ENCODE measurements around the gene ERG.

ERG gene

DNA sequence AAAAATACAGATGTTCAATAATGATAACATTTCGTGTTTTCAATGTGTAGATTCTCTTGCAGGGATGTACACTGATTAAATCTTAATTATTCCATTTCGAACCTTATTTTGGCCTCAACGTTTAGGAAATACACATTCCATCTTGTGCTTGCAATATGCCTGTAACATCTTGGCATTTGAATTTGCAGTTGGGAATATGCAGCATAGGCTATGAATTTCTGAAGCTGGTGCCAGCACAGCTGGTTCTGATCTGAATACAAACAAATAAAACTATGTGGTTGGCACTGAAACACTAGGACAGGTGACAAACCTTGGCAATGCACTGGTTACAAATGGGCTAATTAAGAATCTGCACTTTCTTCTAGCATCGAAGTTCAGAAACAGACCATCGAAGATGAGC is 108.4 kb downstream of the ERG start:
- no peak for DNase-seq (ENCODE audit: low spot score)

DNA sequence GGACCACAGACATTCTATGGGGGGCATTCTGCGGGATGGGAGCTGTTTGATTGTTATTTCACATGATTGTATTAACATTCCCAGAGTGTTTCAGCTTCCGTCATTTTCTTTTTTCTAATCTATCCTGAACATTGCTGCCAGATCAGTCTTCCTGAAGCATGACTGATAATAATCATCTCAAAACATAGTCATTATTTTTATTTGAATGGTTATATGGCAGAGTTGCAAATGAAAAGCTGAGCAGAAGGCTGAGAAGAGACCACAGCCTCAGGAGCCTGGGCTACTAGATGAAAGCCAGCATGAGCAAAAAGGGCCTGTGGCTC is 109.0 kb downstream of the ERG start:
- DNase-seq (ENCODE audit: low spot score), result no peak

GRCh38 chr21:38388647-38389353 is 109.5 kb downstream of the ERG start:
- no peak for DNase-seq (ENCODE audit: low spot score)

GRCh38 chr21:38388203-38388602 is 110.1 kb downstream of the ERG start:
- DNase-seq (ENCODE audit: low spot score), result no peak

DNA sequence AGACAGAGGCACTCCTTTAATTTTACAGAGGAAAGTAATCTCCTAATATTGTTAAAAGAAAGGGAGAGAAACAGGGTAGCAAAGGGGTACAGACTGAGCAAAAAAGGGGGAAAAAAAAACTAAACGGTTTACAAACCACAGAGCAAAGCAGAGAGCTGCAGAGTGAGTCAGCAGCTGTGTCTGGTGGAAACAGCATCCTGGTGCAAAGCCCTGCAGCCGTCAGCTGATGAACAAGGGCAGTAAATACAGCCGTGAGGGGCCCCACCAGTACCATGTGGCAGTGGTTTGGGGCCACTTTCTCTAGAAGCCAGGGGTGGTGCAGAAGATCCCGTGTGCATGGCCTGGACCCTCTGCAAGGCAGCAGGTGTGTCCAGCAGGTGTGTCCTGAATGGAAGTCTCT is 111.3 kb downstream of the ERG start:
- DNase-seq (ENCODE audit: low spot score), result no peak

GRCh38 chr21:38385427-38386175 is 112.7 kb downstream of the ERG start:
- DNase-seq (ENCODE audit: low spot score), result no peak

GRCh38 chr21:38384675-38385426 is 113.4 kb downstream of the ERG start:
- peak; percentile 44 for DNase-seq (ENCODE audit: low spot score)

GRCh38 chr21:38384238-38384560 is 114.1 kb downstream of the ERG start:
- no peak for DNase-seq (ENCODE audit: low spot score)

DNA sequence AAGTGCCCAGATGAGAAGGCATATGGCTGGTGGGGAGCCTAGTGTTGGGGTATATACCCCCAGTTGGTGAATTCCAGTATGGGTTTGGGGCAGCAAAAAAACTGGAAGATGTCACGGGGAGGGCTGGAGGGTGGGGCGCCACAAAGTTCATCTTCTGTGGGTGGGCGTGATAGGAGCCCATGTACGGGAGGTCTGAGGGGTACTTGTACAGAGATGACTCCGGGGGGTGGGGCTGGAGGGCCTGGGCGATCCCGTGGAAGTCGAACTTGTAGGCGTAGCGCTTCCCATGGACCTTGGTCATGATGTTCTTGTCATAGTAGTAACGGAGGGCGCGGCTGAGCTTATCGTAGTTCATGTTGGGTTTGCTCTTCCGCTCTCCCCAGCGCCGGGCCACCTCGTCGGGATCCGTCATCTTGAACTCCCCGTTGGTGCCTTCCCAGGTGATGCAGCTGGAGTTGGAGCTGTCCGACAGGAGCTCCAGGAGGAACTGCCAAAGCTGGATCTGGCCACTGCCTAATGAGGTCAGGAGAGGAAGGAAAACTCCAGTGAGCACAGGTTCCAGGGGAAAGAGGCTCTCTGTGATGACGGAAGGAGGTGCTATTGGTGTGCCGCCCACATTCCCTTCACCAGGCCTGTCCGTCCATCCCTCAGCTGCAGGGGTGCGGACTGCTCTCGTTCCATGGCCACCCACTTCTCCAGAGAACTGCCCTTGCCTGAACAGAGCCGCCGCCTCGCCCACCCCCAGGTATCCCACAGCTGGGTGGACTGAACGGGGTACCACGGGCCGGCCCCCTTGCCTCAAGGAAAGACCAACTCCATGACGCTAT is 114.7 kb downstream of the ERG start:
- DNase-seq (ENCODE audit: low spot score), result no peak

- DNase-seq (ENCODE audit: low spot score), result no peak
Observed at GRCh38 chr21:38380481-38381137, 117.7 kb downstream of the ERG start.

- DNase-seq (ENCODE audit: low spot score), result no peak
Observed at GRCh38 chr21:38379147-38379546, 119.1 kb downstream of the ERG start.

DNA sequence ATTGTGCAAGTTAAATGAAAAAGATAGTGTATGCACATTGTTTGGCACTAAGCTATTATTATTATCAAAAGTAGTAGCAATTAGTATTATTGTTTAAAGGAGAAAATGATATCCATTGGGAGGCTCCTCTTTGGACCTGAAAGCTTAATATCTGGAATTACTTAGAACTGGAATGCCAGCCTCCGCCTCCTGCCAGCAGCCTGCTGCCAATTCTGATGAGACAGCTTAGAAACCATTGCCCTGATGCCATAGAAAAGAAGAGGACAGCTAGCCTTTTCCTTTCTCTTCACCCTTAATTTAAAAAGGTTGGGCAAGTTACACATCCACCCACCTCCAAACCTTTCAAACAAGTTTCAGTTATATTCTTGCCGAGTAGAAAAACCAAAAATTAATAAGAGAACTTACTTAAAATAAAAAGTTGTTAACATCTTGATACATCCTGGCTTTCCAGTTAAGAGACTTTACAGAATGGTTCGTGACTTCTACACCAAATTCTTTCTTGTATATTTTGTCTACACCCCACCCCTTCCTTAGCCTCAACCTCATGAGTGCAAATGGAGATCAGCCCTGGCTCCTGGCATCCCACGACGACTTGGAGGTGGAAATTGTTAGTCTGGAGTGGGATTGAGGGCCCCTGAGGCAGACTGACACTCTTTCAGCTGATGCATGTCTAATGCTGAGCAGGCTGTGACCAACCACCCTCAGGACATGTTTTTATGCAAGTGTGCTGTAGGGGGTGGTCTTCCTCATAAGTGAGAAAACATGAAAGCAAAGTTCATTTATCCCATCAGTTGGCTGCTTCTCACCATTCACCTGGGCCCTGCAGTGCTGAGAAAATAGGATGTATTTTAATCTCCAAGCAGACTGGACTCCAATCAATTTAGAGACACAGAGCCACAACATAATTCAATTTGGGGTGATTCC is 120.8 kb downstream of the ERG start:
- DNase-seq (ENCODE audit: low spot score), result no peak

- no peak for DNase-seq (ENCODE audit: low spot score)
Observed at GRCh38 chr21:38376693-38377092, 121.6 kb downstream of the ERG start.

- DNase-seq (ENCODE audit: low spot score), result no peak
Observed at GRCh38 chr21:38376235-38376634, 122.0 kb downstream of the ERG start.

GRCh38 chr21:38367646-38368045 is 130.6 kb downstream of the ERG start:
- DNase-seq (ENCODE audit: low spot score), result no peak

- DNase-seq (ENCODE audit: low spot score), result no peak
Observed at GRCh38 chr21:38365521-38365920, 132.8 kb downstream of the ERG start.

DNA sequence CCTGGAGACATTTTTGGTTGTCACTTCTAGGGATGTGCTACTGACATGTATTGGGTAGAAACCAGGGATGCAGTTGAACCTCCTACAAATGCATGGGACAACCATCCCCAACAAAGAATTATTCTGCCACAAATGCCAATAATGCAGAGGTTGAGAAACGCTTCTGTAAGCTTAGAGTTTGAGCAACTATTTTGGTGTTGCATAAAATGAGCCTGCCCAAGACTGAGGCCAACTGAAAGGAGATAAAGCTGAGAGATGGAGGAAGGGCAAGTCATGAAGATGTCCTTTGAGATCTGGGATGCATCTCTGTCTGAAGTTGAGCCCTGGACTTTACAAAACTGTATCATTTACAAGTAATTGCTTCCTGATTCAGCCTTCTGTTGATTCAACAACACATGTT is 134.6 kb downstream of the ERG start:
- no peak for DNase-seq (ENCODE audit: low spot score)

DNA sequence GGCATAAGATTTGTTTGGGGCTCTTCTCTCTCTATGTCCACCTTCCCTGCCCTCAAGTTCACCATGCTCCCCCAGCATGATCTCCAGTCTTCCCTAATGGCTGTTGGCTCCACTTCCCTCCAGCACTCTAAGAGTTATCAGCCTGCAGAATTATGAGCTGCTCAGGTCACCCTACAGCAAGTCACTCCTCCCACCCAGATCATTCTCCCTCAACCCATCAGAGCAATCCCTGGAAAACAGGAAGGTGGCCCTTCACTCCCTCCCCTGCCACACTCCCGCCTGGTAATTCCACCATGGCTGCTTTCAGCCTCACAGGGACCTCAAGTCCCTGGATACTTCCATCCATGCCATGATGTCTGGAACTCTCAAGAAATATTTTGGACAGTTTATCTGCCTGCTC is 137.0 kb downstream of the ERG start:
- no peak for DNase-seq (ENCODE audit: low spot score)

GRCh38 chr21:38359835-38360234 is 138.4 kb downstream of the ERG start:
- DNase-seq (ENCODE audit: low spot score), result no peak

- DNase-seq (ENCODE audit: low spot score), result no peak
Observed at GRCh38 chr21:38359090-38359489, 139.2 kb downstream of the ERG start.

- DNase-seq (ENCODE audit: low spot score), result no peak
Observed at GRCh38 chr21:38358666-38359065, 139.6 kb downstream of the ERG start.
